GM23338 (cell line): Measurements from ENCODE around the gene AGAP1. TPM values are rescaled to one million over a fixed set of nuclear protein-coding genes. Genes with fewer than 3 reads are reported as not detected.

ENCODE experiments used
- ATAC-seq: fragments of 200-7000 bp; cut with Tn5 transposase; 3 replicates; pipeline ENCODE4 v1.9.1; 2020
- DNase-seq: peaks from one replicate; pipeline ENCODE4 v3.0.0-alpha.2; 2015; ENCODE audit warnings: low spot score
- H2AFZ ChIP-seq: fragments of 200-600 bp; sonication (generic); 2 replicates; pipeline ENCODE4 v1.8.0; 2016; ENCODE audit warnings: antibody characterized with exemption, mild to moderate bottlenecking, moderate library complexity
- H3F3A ChIP-seq: fragments of 200-600 bp; sonication (generic); replicated peaks from 2 replicates; pipeline ENCODE4 v1.8.0; 2017; ENCODE audit warnings: antibody characterized with exemption, mixed run types, low read depth
- H3K27ac ChIP-seq: fragments of 200-600 bp; sonication (generic); 2 replicates; pipeline ENCODE4 v1.6.1; 2016; ENCODE audit warnings: low read depth
- H3K27me3 ChIP-seq: fragments of 200-600 bp; sonication (generic); 2 replicates; pipeline ENCODE4 v1.8.0; 2016; ENCODE audit warnings: mild to moderate bottlenecking, mixed run types, moderate library complexity; ENCODE audit not compliant: insufficient read depth
- H3K36me3 ChIP-seq: fragments of 200-600 bp; sonication (generic); 2 replicates; pipeline ENCODE4 v1.8.0; 2016; ENCODE audit warnings: mild to moderate bottlenecking; ENCODE audit not compliant: insufficient read depth
- H3K4me1 ChIP-seq: fragments of 200-600 bp; sonication (generic); 2 replicates; pipeline ENCODE4 v1.8.0; 2016; ENCODE audit warnings: mild to moderate bottlenecking, moderate library complexity; ENCODE audit not compliant: insufficient read depth
- H3K4me2 ChIP-seq: fragments of 200-600 bp; sonication (generic); 2 replicates; pipeline ENCODE4 v1.7.1; 2017; ENCODE audit warnings: mixed run types
- H3K4me3 ChIP-seq: fragments of 200-600 bp; sonication (generic); 2 replicates; pipeline ENCODE4 v1.6.1; 2016; ENCODE audit warnings: mixed run types
- H3K79me2 ChIP-seq: fragments of 200-600 bp; sonication (generic); replicated peaks from 2 replicates; pipeline ENCODE4 v1.8.0; 2017; ENCODE audit warnings: mild to moderate bottlenecking; ENCODE audit not compliant: insufficient read depth
- H3K9me2 ChIP-seq: fragments of 200-600 bp; sonication (generic); 2 replicates; pipeline ENCODE4 v1.8.0; 2017; ENCODE audit not compliant: insufficient read depth
- H4K20me1 ChIP-seq: fragments of 200-600 bp; sonication (generic); replicated peaks from 2 replicates; pipeline ENCODE4 v1.8.0; 2017; ENCODE audit warnings: mild to moderate bottlenecking; ENCODE audit not compliant: insufficient read depth
- H3K27ac Mint-ChIP-seq: 2 replicates; pipeline ENCODE4 v1.8.0; 2020; ENCODE audit warnings: inconsistent platforms, mild to moderate bottlenecking, moderate library complexity, mixed read lengths
- H3K27me3 Mint-ChIP-seq: 3 replicates; pipeline ENCODE4 v1.8.0; 2022; ENCODE audit warnings: low read depth, mild to moderate bottlenecking, moderate library complexity, mixed read lengths, inconsistent platforms; ENCODE audit not compliant: insufficient read depth, poor library complexity
- H3K36me3 Mint-ChIP-seq: 3 replicates; pipeline ENCODE4 v1.8.0; 2021; ENCODE audit warnings: low read depth, mild to moderate bottlenecking, inconsistent platforms, moderate library complexity, mixed read lengths
- H3K4me1 Mint-ChIP-seq: 3 replicates; pipeline ENCODE4 v1.8.0; 2020; ENCODE audit warnings: mild to moderate bottlenecking, inconsistent platforms, mixed read lengths
- H3K4me3 Mint-ChIP-seq: 3 replicates; pipeline ENCODE4 v1.8.0; 2021; ENCODE audit warnings: moderate library complexity, mild to moderate bottlenecking, inconsistent platforms, mixed read lengths
- H3K9me3 Mint-ChIP-seq: 3 replicates; pipeline ENCODE4 v1.8.0; 2020; ENCODE audit warnings: moderate library complexity, mild to moderate bottlenecking, inconsistent platforms, mixed read lengths
- CREB1 ChIP-seq: fragments of 250-450 bp; sonication (Bioruptor Pico); IDR thresholded peaks from 2 replicates; pipeline ENCODE4 v1.5.0; 2020; ENCODE audit warnings: low read depth, mild to moderate bottlenecking, moderate library complexity
- EZH2 ChIP-seq: fragments of 200-600 bp; sonication (generic); IDR thresholded peaks from one replicate; pipeline ENCODE4 v1.8.0; 2017; ENCODE audit warnings: antibody characterized with exemption, mild to moderate bottlenecking, low read depth; ENCODE audit not compliant: unreplicated experiment
- EZH2phosphoT487 ChIP-seq: fragments of 200-600 bp; sonication (generic); IDR thresholded peaks from one replicate; pipeline ENCODE4 v1.8.1; 2018; ENCODE audit warnings: antibody characterized with exemption; ENCODE audit not compliant: unreplicated experiment
- JUNB ChIP-seq: IDR thresholded peaks from one replicate; pipeline ENCODE4 v1.6.1; 2016; ENCODE audit warnings: antibody characterized with exemption; ENCODE audit not compliant: unreplicated experiment
- NANOG ChIP-seq: IDR thresholded peaks from 2 replicates; pipeline ENCODE4 v1.6.1; 2016; ENCODE audit warnings: antibody characterized with exemption, borderline replicate concordance
- POLR2AphosphoS5 ChIP-seq: IDR thresholded peaks from 2 replicates; pipeline ENCODE4 v1.6.1; 2016; ENCODE audit warnings: antibody characterized with exemption, low read depth
- STAT1 ChIP-seq: IDR thresholded peaks from one replicate; pipeline ENCODE4 v1.6.1; 2016; ENCODE audit warnings: antibody characterized with exemption; ENCODE audit not compliant: unreplicated experiment
- ZNF114 ChIP-seq: fragments of 250-450 bp; sonication (Bioruptor Pico); IDR thresholded peaks from 2 replicates; pipeline ENCODE4 v1.5.0; 2020; ENCODE audit warnings: mild to moderate bottlenecking, moderate library complexity
- ZNF331 ChIP-seq: fragments of 250-450 bp; sonication (Bioruptor Pico); IDR thresholded peaks from 2 replicates; pipeline ENCODE4 v1.5.0; 2020; ENCODE audit warnings: low read depth, mild to moderate bottlenecking, moderate library complexity
- polyA plus RNA-seq: library from polyadenylated mRNA; unstranded; fragments of >200 nt; fragmentation: Nextera tagmentation; extraction: Ambion mirVana; gene quantifications from 2 replicates; pipeline ENCODE4 v1.2.1, GENCODE V29; 2016
- total RNA-seq: library from RNA; depleted of rRNA; stranded (reverse); fragments of >200 nt; shearing (Covaris generic); gene quantifications from 2 replicates; pipeline ENCODE4 v1.2.3, GENCODE V29; 2014
- TF ChIP-seq, protein P1 (sequence below): IDR thresholded peaks from 2 replicates; pipeline ENCODE4 v1.6.1; 2016; ENCODE audit warnings: antibody characterized with exemption
- TF ChIP-seq, protein P2 (sequence below): IDR thresholded peaks from one replicate; pipeline ENCODE4 v1.6.1; 2018; ENCODE audit warnings: antibody characterized with exemption; ENCODE audit not compliant: unreplicated experiment
- TF ChIP-seq, protein P3 (sequence below): fragments of 250-450 bp; sonication (Bioruptor Pico); IDR thresholded peaks from 2 replicates; pipeline ENCODE4 v1.5.0; 2020; ENCODE audit warnings: mild to moderate bottlenecking, moderate library complexity
- TF ChIP-seq, protein P4 (sequence below), 2 experiments: fragments of 200-600 bp in 1 of 2; sonication (generic) in 1 of 2; conservative IDR thresholded peaks; 2 replicates each; pipeline versions ENCODE4 v1.5.1 to v1.6.1; 2016 to 2017; ENCODE audit warnings: antibody characterized with exemption in 2 of 2, low read depth in 2 of 2, mild to moderate bottlenecking in 2 of 2, moderate library complexity in 1 of 2

Gene AGAP1
- total and polyA plus RNA-seq, 2 experiments from 2014 or later: 13.3 to 27.9 TPM

DNA sequence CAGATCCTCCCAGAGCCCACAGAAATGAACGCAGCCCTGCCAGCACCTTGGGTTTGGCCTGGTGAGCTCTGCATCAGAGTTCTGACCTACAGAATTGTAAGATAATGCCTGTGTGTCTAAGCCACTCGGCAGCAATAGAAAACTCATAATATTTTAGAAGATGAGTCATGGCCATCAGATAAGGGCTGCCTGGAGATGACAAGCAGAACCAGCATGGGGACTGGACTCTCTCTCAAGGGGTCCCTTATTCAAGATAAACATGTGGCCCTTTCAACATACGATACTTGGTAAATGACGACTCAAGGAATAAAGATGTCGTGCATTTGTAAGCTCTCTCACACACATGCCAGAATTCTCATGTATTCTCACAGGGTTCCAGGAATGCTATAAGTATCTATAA, 8.5 kb upstream of the AGAP1 start:
- H3K4me2 ChIP-seq: no peak overlapping the region
- H3K36me3 ChIP-seq: no peaks in the 10 kb centered on the region
- no peak for ATAC-seq
- no peaks in the 10 kb centered on the region for H3K4me1 Mint-ChIP-seq
- H3K9me2 ChIP-seq: no peaks in the 10 kb centered on the region; the same call in 1 of the 2 replicates
- H3K4me3 Mint-ChIP-seq: no peak overlapping the region
- no peaks in the 10 kb centered on the region for H3K27me3 Mint-ChIP-seq
- no peak for DNase-seq
- H3K4me1 ChIP-seq: no peaks in the 10 kb centered on the region
- no peaks in the 10 kb centered on the region for H3K36me3 Mint-ChIP-seq
- no peaks in the 10 kb centered on the region for H3K79me2 ChIP-seq
- H3K27me3 ChIP-seq: no peaks in the 10 kb centered on the region
- no peaks in the 10 kb centered on the region for H3F3A ChIP-seq
- H3K4me3 ChIP-seq: no peak overlapping the region
- H3K9me3 Mint-ChIP-seq: peaks cover 3% of the 10 kb centered on the region
- TF ChIP-seq ZNF331 (CRISPR knock-in tag) (no peak), EZH2phosphoT487 (no peak), POLR2AphosphoS5 (no peak), EZH2 (no peak), ZNF114 (CRISPR knock-in tag) (no peak), NANOG (no peak), CREB1 (CRISPR knock-in tag) (no peak), JUNB (no peak), STAT1 (no peak)
- TF ChIP-seq, protein P1, sequence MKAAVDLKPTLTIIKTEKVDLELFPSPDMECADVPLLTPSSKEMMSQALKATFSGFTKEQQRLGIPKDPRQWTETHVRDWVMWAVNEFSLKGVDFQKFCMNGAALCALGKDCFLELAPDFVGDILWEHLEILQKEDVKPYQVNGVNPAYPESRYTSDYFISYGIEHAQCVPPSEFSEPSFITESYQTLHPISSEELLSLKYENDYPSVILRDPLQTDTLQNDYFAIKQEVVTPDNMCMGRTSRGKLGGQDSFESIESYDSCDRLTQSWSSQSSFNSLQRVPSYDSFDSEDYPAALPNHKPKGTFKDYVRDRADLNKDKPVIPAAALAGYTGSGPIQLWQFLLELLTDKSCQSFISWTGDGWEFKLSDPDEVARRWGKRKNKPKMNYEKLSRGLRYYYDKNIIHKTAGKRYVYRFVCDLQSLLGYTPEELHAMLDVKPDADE: no peak
- TF ChIP-seq, protein P2, sequence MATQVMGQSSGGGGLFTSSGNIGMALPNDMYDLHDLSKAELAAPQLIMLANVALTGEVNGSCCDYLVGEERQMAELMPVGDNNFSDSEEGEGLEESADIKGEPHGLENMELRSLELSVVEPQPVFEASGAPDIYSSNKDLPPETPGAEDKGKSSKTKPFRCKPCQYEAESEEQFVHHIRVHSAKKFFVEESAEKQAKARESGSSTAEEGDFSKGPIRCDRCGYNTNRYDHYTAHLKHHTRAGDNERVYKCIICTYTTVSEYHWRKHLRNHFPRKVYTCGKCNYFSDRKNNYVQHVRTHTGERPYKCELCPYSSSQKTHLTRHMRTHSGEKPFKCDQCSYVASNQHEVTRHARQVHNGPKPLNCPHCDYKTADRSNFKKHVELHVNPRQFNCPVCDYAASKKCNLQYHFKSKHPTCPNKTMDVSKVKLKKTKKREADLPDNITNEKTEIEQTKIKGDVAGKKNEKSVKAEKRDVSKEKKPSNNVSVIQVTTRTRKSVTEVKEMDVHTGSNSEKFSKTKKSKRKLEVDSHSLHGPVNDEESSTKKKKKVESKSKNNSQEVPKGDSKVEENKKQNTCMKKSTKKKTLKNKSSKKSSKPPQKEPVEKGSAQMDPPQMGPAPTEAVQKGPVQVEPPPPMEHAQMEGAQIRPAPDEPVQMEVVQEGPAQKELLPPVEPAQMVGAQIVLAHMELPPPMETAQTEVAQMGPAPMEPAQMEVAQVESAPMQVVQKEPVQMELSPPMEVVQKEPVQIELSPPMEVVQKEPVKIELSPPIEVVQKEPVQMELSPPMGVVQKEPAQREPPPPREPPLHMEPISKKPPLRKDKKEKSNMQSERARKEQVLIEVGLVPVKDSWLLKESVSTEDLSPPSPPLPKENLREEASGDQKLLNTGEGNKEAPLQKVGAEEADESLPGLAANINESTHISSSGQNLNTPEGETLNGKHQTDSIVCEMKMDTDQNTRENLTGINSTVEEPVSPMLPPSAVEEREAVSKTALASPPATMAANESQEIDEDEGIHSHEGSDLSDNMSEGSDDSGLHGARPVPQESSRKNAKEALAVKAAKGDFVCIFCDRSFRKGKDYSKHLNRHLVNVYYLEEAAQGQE: no peak
- TF ChIP-seq, protein P3, sequence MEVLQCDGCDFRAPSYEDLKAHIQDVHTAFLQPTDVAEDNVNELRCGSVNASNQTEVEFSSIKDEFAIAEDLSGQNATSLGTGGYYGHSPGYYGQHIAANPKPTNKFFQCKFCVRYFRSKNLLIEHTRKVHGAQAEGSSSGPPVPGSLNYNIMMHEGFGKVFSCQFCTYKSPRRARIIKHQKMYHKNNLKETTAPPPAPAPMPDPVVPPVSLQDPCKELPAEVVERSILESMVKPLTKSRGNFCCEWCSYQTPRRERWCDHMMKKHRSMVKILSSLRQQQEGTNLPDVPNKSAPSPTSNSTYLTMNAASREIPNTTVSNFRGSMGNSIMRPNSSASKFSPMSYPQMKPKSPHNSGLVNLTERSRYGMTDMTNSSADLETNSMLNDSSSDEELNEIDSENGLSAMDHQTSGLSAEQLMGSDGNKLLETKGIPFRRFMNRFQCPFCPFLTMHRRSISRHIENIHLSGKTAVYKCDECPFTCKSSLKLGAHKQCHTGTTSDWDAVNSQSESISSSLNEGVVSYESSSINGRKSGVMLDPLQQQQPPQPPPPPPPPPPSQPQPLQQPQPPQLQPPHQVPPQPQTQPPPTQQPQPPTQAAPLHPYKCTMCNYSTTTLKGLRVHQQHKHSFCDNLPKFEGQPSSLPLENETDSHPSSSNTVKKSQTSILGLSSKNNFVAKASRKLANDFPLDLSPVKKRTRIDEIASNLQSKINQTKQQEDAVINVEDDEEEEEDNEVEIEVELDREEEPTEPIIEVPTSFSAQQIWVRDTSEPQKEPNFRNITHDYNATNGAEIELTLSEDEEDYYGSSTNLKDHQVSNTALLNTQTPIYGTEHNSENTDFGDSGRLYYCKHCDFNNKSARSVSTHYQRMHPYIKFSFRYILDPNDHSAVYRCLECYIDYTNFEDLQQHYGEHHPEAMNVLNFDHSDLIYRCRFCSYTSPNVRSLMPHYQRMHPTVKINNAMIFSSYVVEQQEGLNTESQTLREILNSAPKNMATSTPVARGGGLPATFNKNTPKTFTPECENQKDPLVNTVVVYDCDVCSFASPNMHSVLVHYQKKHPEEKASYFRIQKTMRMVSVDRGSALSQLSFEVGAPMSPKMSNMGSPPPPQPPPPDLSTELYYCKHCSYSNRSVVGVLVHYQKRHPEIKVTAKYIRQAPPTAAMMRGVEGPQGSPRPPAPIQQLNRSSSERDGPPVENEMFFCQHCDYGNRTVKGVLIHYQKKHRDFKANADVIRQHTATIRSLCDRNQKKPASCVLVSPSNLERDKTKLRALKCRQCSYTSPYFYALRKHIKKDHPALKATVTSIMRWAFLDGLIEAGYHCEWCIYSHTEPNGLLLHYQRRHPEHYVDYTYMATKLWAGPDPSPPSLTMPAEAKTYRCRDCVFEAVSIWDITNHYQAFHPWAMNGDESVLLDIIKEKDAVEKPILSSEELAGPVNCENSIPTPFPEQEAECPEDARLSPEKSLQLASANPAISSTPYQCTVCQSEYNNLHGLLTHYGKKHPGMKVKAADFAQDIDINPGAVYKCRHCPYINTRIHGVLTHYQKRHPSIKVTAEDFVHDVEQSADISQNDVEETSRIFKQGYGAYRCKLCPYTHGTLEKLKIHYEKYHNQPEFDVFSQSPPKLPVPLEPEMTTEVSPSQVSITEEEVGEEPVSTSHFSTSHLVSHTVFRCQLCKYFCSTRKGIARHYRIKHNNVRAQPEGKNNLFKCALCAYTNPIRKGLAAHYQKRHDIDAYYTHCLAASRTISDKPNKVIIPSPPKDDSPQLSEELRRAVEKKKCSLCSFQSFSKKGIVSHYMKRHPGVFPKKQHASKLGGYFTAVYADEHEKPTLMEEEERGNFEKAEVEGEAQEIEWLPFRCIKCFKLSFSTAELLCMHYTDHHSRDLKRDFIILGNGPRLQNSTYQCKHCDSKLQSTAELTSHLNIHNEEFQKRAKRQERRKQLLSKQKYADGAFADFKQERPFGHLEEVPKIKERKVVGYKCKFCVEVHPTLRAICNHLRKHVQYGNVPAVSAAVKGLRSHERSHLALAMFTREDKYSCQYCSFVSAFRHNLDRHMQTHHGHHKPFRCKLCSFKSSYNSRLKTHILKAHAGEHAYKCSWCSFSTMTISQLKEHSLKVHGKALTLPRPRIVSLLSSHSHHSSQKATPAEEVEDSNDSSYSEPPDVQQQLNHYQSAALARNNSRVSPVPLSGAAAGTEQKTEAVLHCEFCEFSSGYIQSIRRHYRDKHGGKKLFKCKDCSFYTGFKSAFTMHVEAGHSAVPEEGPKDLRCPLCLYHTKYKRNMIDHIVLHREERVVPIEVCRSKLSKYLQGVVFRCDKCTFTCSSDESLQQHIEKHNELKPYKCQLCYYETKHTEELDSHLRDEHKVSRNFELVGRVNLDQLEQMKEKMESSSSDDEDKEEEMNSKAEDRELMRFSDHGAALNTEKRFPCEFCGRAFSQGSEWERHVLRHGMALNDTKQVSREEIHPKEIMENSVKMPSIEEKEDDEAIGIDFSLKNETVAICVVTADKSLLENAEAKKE (CRISPR knock-in tag): no peak
- TF ChIP-seq, protein P4, sequence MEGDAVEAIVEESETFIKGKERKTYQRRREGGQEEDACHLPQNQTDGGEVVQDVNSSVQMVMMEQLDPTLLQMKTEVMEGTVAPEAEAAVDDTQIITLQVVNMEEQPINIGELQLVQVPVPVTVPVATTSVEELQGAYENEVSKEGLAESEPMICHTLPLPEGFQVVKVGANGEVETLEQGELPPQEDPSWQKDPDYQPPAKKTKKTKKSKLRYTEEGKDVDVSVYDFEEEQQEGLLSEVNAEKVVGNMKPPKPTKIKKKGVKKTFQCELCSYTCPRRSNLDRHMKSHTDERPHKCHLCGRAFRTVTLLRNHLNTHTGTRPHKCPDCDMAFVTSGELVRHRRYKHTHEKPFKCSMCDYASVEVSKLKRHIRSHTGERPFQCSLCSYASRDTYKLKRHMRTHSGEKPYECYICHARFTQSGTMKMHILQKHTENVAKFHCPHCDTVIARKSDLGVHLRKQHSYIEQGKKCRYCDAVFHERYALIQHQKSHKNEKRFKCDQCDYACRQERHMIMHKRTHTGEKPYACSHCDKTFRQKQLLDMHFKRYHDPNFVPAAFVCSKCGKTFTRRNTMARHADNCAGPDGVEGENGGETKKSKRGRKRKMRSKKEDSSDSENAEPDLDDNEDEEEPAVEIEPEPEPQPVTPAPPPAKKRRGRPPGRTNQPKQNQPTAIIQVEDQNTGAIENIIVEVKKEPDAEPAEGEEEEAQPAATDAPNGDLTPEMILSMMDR (conservative IDR thresholded peaks at IDR 0.05; ENCODE audit: low read depth in 2 of 2): no peak
- H2AFZ ChIP-seq: no peak overlapping the region
- H3K27ac ChIP-seq: no peak overlapping the region
- no peaks in the 10 kb centered on the region for H4K20me1 ChIP-seq
- no peak overlapping the region for H3K27ac Mint-ChIP-seq
